Renal cortex interstitium (tissue), 11 donors: ENCODE data around the gene IRS2. TPM values are rescaled to one million over a fixed set of nuclear protein-coding genes. Genes with fewer than 3 reads are reported as not detected.
A peak's percentile ranks its signal among the peaks of the same experiment; 100 is the strongest.
"Not testable (repeated sequence)": the region's sequence is repeated elsewhere in the genome, so short reads cannot be mapped to it uniquely, and the experiment has no call there.

ENCODE experiments used
- DNase-seq, 11 donors: peaks; one replicate each; pipeline ENCODE4 v3.0.0-alpha.2; 2013; ENCODE audit warnings: low read depth in 9 of 11, low spot score in 4 of 11; ENCODE audit errors: extremely low read depth in 1 of 11
- polyA plus RNA-seq, 3 donors: library from polyadenylated mRNA; unstranded; fragments of 120-200 nt; gene quantifications; one replicate each; pipeline ENCODE4 v1.2.1, GENCODE V29; 2013; ENCODE audit not compliant: insufficient read length in 3 of 3

IRS2 gene
- polyA plus RNA-seq, 3 donors = 10.9 to 15.9 (median 12.3) TPM

DNA sequence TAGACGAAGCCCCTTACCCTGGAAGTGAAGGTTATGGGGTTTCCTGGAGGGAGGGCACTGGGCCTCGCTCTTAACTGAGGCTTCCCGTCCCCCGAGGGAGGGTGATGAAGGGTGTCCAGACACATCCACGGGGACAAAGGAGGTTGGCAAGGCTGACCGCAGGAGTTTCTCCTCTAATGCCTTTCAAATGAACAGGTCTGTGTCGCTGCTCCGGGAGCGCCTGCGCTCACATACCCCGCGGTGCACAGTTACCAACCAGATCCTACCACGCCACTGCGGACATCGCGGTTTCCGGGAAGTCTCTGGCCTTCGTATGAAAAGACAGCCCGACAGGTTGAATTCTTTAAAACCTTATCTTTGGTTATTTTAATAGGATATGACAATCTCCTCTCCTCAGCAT is 41.3 kb downstream of the IRS2 start:
- DNase-seq = no peak

DNA sequence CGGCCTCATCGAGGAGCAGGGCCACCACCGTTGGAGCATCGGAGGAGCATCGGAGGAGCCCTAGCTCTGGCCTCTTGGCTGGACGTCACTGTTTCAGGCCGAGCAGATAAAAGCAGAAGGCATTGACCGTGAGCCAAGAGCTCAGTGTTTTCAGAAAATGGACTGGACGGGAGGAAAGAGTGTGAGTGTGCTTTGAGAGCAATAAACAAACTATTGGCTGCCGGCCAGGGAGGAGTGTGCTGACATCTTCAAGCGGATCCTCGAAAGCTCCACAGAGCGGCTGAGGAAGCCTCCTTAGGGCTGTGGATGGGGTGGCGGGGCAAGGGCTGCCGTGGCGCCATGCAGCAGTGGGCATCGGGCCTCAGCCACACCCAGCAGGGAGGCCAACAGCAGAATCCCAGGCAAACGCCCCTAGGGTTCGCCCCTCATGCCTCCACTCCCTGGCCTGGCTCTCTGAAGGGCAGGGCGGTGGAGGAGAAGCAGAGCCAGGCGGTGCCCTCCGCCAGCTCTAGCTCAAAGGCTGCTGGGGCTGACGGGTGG is 41.8 kb downstream of the IRS2 start:
- peak in 3 of 11 donors; percentile 38 to 57 (median 43) for DNase-seq

DNA sequence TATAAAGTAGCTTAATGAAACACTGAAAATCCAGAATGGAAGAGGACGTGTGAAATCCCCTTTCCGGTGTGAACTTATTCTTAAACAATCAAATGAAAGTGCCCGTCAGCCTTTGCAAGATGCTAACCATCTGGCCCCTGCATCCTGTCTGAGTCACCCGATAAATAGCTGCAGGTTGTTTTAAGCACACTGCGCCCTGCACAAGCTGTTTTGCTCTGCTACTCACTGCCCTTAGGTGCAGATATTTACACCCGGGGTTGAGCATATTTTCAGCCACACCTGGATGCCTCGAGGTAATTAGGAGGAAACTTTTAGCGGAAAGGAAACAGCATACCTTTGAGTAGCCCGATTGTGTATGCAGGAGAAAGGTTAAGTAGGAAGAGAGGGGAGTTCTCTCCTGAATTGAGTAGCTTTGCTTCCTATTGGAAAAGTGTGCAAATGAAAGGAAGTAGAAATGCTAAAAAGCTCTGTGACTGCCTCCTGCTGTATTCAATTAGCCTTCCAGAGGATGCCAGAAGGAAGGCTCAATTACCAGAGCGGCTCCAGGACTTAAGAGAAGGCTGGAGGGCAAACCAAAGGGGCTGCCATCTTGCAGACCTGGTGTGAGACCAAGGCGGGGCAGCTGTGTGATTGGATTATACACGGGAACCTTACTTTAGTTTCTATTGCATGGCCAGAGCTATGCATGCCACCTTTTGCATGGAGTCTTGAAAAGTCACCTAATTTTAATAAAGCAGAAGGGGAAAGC is 42.5 kb downstream of the IRS2 start:
- DNase-seq = peak in 5 of 11 donors; percentile 34 to 56 (median 39)

DNA sequence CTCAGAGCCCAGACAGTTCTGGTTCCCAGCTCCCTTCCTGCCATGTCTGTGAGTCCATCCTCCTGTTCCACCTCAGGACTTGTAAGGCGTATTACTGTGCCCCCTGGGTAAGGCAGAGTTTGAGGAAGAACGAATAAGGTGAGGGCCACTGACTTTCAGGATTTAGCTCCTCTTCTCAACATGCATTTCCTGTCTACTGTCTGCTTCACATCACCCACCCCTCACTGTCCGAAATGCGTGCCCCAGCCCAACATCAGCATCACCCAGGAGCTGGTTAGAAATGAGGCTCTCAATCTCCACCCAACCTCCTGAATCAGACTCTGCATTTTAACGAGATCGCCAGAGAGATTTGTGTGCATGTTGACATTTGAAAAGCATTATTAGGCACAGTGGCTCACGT is 44.4 kb downstream of the IRS2 start:
- DNase-seq = no peak

DNA sequence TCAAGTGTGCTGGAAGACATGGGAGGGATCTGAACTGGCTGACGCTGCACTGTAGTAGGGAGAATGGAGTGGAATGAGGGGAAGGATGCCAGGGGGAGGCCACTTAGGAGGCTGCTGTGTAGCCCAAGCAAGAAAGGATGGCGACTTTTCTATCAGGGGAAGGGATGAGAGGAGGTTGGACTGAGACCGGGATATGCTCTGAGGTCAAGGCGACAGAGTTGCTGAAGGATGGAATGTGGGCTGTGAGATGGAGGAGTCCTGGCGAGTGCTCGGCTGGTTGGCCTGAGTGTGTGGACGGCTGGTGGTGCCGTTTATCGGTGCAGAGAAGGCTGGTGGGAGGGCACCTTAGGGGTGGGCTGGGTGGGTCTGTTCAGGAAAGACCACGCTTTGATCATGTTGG is 45.7 kb downstream of the IRS2 start:
- DNase-seq = no peak

DNA sequence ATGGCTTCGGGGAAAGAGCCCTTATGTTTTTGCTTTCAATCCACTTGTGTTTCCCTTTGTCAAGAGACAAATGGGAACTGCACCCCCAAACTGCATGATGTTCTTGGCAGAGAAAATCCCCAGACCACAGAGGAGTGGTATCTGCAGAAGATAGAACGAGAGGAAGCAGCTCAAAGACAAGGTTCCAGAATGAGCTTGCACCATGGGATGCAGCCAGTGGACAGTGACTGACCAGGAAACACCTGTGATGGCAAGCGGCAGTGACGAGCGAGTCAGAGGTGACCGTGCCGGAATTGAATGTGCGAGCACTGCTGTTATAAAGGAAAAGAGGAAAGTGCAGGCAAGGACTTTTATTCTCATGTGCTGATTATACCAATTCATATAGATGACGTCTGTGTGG is 46.3 kb downstream of the IRS2 start:
- DNase-seq = no peak

DNA sequence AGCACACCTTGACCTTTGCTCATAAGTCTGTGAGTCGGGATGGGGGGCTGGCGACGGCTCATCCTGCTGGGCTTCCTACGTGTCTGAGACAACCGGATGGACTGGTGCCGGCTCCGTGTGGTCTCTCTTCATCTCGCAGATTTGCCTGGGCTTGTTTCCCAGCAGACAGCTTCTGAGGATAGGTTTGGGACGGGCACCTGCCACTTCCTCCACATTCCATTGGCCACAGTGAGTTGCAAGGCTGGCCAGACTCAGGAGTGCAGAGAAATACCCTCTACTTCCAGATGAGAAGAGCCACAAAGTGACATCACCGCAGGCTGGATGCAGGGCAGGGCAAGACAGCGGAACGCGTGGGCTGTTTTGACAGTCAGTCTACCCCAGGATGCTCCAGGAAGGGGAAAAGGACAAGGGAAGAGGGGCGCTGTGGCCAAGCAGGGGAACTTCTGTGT is 48.1 kb downstream of the IRS2 start:
- DNase-seq = no peak

DNA sequence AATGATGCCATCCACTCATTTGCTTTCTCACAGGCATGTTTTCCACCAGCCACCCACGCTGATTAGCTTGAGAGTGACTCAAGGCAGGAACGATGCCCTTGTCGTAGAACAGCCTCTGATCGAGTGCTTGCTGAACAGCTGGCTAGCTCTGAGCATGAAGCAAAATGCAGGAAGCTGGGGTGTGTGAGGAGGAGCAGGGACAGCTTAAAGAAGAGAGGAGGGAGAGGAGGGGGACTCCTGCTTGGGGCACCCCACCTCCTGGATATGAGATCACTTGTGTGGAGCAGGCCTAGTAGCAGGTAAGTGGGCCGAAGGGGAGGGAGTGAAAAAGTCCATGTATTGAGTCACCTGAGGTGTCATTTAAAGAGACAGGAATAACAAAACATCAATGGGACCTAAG is 48.8 kb downstream of the IRS2 start:
- DNase-seq = no peak

DNA sequence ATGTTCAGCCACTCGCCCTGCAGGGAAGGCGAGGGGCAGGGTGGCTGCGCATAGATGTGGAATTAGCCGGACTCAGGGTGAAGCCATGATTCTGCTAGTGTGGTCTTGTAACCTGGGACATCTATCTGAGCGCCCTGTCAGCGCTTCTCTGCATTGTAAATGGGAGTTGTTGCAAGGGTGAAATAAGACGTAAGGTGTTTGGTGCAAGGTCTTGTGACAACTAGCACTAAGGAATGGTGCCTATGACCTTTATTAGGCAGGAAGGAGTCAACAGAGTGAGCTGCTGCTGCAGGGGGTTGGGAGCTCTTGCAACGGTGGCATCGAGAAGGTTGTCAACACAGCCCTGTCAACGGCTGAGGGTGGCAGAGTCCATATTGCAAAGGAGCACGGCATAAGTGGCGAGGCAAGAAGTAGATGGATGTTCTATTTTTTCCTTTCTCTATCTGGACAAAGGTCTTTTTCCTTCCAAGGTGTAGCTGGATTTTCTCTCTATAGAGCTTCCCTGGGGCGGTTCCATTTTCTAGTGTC is 49.3 kb downstream of the IRS2 start:
- DNase-seq = no peak

DNA sequence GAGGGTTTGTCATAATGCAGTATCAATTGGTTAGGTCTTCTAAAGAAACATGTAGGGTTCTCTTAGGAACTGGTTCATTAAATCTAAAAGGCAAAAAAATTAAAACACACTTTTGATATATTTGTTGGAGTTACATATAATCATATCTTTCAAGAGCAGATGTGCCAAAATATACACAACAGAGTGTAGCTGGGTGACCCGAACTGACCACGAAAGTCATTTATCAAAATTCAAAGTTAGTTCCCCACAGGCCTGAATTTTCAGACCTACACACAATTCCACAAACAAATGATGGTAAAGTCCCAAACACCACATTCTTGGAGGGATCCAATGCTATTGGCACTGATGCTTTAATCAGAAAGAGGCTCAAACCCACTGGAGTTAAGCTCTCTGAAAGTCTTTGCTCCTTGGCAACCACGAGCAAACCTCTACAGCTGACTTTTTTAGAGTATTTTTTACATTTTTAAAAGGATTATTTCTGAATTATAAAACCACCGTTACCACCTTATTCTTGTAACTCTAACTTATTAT is 50.9 kb downstream of the IRS2 start:
- no peak for DNase-seq

DNA sequence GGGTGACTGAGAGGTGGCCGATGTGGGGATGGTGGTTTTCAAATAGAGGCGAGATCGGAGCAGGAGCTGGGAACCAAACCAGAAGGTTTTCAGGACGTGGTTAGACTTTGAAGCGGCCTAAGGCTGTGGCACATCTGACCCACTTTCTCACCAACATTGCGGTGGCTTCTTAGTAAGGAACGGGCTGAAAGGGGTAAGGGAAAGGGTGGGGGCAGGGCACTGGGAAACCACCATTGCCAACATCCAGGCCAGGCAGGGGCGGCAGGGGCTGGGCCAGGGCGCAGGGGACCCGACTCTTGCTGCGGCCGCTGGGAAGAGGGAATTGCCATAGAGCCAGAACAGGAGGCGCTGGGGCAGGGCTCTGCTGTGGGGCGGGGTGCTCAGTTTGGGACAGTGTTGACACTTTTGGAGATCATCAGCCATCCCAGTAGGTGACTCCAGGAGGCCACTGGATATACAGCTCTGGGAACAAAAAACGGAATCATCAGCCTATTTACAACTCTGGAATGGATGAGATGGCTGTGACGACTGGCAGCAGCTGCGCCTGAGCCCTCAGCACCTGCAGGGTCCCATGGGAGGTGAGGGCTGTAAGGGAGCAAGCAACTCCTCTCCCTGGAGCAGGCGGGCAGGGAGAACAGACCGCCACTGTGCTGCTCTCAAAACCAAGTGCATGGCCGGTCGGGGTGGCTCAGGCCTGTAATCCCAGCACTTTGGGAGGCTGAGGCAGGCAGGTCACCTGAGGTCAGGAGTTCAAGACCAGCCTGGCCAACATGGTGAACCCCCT is 52.2 kb downstream of the IRS2 start:
- DNase-seq = no peak

DNA sequence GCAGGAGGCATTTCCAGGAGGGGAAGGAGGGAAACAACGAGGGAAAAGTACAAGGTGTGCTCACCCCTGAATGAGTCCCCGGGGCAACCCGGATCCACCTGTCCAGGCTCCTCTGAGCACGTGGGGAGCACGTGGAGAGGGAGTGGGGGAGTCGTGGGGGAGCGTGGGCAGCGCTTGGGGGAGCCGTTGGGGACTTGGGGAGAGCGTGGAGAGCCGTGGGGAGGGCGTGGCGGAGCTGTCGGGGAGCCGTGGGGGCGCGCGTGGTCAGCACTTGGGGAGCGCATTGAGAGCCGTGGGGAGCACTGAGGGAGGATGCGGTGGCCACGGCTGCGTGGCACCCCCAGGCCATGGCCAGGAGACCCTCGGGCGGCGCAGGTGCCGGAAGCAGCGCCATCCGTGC is 52.8 kb downstream of the IRS2 start:
- no peak for DNase-seq

DNA sequence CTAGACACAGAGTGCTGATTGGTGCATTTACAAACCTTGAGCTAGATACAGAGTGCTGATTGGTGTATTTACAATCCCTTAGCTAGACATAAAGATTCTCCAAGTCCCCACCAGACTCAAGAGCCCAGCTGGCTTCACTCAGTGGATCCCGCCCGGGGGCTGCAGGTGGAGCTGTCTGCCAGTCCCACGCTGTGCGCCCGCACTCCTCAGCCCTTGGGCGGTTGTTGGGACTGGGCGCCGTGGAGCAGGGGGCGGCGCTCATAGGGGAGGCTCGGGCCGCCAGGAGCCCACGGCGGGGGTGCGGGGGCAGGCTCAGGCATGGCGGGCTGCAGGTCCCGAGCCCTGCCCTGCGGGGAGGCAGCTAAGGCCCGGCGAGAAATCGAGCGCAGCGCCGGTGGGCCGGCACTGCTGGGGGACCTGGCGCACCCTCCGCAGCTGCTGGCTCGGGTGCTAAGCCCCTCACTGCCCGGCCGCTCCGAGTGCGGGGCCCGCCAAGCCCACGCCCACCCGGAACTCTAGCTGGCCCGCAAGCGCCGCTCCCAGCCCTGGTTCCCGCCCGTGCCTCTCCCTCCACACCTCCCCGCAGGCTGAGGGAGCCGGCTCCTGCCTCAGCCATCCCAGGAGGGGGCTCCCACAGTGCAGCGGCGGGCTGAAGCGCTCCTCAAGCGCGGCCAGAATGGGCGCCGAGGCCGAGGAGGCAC is 53.8 kb downstream of the IRS2 start:
- not testable (repeated sequence) for DNase-seq

DNA sequence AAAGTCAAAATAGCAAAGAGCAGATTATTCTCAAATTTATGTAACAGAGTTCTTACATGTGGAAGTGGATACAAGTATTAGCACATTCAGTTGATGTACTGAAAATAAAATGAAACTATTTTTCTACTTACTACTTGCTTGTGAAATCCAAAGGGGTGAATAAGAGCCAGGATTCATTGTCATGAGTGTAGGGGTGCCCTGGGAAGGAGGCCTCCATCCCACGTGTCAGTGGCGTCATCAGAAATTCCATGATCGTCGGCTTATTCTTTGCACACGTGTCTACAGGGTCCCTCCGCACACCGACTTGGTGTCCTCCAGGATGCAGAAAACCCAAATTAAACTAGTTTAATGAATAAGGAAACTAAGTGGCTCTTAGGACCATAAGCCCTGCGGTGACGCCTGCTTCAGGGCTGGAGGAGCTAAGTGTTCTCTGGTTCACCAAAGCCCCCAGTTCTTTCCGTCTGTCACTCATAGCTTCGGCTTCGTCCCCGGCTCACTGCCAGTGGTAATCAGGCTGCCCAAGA is 55.5 kb downstream of the IRS2 start:
- DNase-seq = no peak

DNA sequence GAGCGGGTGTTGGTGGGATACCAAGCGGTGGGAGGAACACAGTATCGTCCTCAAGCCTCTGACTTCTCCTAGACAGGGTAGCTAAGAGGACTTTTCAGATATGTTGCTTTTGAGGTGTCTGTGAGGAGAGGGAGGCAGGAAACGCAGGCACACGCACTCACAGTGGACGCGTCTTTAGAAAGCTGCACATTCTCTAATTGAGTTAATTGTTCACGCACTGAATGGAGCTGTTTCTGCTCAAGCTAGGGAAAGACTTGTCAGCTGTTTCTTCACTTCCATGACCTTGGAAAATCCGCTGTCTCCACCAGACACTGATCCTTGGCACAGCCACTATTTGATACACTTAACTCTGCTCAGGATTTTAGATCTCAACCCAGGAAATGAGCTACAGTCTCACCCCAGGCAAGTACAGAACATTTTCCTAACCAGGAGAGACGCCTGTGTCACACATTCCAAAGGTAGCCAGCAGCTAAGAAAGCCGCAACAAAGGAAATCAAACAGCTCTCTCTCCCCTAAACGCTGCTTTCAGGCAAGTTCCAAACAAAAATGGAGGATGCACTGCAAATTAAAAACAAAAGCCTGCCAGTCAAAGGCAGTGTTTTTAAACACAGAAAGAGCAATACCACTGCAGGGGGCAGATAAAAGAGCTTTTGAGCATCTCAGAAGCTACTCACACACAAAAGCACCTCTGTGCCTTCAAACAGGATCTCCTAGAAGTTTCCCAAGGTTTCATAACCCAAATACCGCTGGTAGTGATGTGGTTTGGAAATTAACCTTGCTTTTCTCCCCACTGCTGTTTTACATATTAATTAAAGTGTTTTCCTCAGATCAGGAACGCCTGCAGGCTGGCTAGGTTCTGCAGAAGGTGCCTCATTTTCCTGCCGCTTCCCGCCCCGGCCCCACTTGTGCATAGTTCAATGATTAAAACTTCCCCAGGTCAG is 57.3 kb downstream of the IRS2 start:
- DNase-seq = no peak

DNA sequence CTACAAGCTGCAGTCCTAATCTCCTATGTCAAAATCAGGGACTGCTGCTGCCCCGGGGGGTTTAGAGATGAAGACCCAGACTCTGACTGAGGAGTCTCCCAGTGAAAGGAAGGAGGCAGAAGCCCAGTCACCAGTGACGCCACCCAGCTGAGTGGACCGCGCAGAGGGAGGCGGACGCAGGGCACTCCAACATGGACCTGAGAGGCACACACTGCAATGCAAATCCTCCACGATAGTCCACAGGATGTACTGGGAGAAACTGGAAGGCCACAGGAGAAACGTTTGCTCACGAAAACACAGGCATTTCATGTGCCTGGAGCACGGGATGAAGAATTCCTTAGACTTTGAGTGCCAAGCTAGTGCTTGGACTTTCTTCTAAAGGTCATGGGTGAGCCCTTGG is 58.3 kb downstream of the IRS2 start:
- DNase-seq = no peak

DNA sequence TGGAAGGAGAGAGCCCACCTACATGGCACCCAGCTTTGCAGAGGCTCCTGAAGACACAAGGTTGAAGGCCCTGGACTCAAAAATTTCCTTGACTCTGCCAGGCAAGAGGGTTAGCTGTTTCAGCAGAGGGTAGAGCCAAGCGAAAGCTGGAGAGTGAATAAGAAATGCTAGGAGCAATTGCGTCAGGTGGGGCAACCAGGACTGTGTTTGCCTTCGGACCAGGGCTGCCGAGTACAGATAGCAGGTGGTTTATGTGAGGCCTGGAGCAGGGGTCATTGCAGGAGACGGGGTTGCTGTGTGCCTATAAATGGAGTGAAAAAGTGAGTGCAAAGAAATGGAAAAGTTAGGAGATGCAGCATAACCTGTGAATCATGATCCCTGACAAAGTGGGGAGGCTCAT is 59.1 kb downstream of the IRS2 start:
- no peak for DNase-seq
